OCI-LY7 (cell line): Measurements from ENCODE around the gene ZNF423. TPM values are rescaled to one million over a fixed set of nuclear protein-coding genes. Genes with fewer than 3 reads are reported as not detected.

ENCODE experiments used
- BruUV-seq: library from RNA; stranded (reverse); fragments of 400-500 nt; replicated peaks from 2 replicates; lab custom pipeline; 2021; lab: Mats Ljungman, UMichigan
- CTCF ChIA-PET: fragments of 300-600 bp; sonication (Branson Sonifier 250); formaldehyde crosslinking; loops from one replicate; lab custom pipeline; 2022; ENCODE audit warnings: antibody characterized with exemption; ENCODE audit not compliant: unreplicated experiment; lab: Charles Lee
- POLR2A ChIA-PET: fragments of 300-600 bp; sonication (Branson Sonifier 250); formaldehyde crosslinking; loops from one replicate; lab custom pipeline; 2022; ENCODE audit warnings: antibody characterized with exemption; lab: Charles Lee
- DNase-seq: peaks from one replicate; pipeline ENCODE4 v3.0.0-alpha.2; 2015; ENCODE audit warnings: low spot score
- H2AFZ ChIP-seq: fragments of 200-600 bp; sonication (generic), shearing (Covaris generic); 2 replicates; pipeline ENCODE4 v1.6.1; 2014; ENCODE audit warnings: mild to moderate bottlenecking, antibody characterized with exemption, low read length, moderate library complexity
- H3K27ac ChIP-seq: fragments of 200-600 bp; sonication (generic); 2 replicates; pipeline ENCODE4 v1.5.1; 2014; ENCODE audit warnings: mixed run types, low read depth, mild to moderate bottlenecking, moderate library complexity, low read length, inconsistent platforms; ENCODE audit not compliant: poor library complexity, severe bottlenecking
- H3K36me3 ChIP-seq: fragments of 200-600 bp; sonication (generic); 2 replicates; pipeline ENCODE4 v1.6.1; 2014; ENCODE audit warnings: mild to moderate bottlenecking, antibody characterized with exemption, low read length, moderate library complexity, mixed read lengths; ENCODE audit not compliant: insufficient read depth
- H3K4me1 ChIP-seq: fragments of 200-600 bp; sonication (generic); 2 replicates; pipeline ENCODE4 v1.5.1; 2014; ENCODE audit warnings: mild to moderate bottlenecking, low read length; ENCODE audit not compliant: insufficient read depth, poor library complexity, severe bottlenecking
- H3K4me2 ChIP-seq: fragments of 200-600 bp; sonication (generic); 2 replicates; pipeline ENCODE4 v1.6.1; 2014; ENCODE audit warnings: mild to moderate bottlenecking, low read length
- H3K4me3 ChIP-seq: fragments of 200-600 bp; sonication (generic); 2 replicates; pipeline ENCODE4 v1.5.1; 2014; ENCODE audit warnings: mild to moderate bottlenecking, low read depth, low read length; ENCODE audit not compliant: poor library complexity, severe bottlenecking
- H3K79me2 ChIP-seq: fragments of 200-600 bp; sonication (generic); 2 replicates; pipeline ENCODE4 v1.6.1; 2016; ENCODE audit warnings: low read depth, mild to moderate bottlenecking, low read length, moderate library complexity, mixed read lengths; ENCODE audit not compliant: insufficient read depth
- H3K9me2 ChIP-seq: fragments of 200-600 bp; sonication (generic); 2 replicates; pipeline ENCODE4 v1.6.1; 2016; ENCODE audit warnings: mild to moderate bottlenecking, low read length, mixed read lengths; ENCODE audit not compliant: insufficient read depth
- H3K9me3 ChIP-seq: fragments of 200-600 bp; sonication (generic); 2 replicates; pipeline ENCODE4 v1.6.1; 2014; ENCODE audit warnings: mild to moderate bottlenecking, mixed run types, low read length, mixed read lengths
- H4K20me1 ChIP-seq: fragments of 200-600 bp; sonication (generic); 2 replicates; pipeline ENCODE4 v1.6.1; 2014; ENCODE audit warnings: mild to moderate bottlenecking, antibody characterized with exemption, low read length, moderate library complexity, mixed read lengths; ENCODE audit not compliant: insufficient read depth
- EZH2phosphoT487 ChIP-seq: fragments of 200-600 bp; sonication (generic); IDR thresholded peaks from 2 replicates; pipeline ENCODE4 v1.6.1; 2018; ENCODE audit warnings: low read depth, borderline replicate concordance, mild to moderate bottlenecking, mixed run types, antibody characterized with exemption, low read length, moderate library complexity, mixed read lengths
- intact Hi-C: fragments of 100-400 bp; cut with micrococcal nuclease; formaldehyde crosslinking; loops from one replicate; pipeline ENCODE4 v1.10.0; 2022; ENCODE audit not compliant: unreplicated experiment
- total RNA-seq, 2 experiments: library from RNA; depleted of rRNA in 1 of 2; stranded (reverse); fragments of >200 nt in 1 of 2; shearing (Covaris generic) in 1 of 2; gene quantifications; 2 replicates each; pipeline ENCODE4 v1.2.3, GENCODE V29; 2014 to 2022
- TF ChIP-seq, protein P1 (sequence below): fragments of 200-600 bp; sonication (generic); conservative IDR thresholded peaks from 2 replicates; pipeline ENCODE4 v1.5.1; 2014; ENCODE audit warnings: mild to moderate bottlenecking, antibody characterized with exemption, low read length, moderate library complexity, mixed read lengths

The ZNF423 gene
- total RNA-seq, 2 experiments from 2014 or later: 0.09 to 0.13 TPM

DNA sequence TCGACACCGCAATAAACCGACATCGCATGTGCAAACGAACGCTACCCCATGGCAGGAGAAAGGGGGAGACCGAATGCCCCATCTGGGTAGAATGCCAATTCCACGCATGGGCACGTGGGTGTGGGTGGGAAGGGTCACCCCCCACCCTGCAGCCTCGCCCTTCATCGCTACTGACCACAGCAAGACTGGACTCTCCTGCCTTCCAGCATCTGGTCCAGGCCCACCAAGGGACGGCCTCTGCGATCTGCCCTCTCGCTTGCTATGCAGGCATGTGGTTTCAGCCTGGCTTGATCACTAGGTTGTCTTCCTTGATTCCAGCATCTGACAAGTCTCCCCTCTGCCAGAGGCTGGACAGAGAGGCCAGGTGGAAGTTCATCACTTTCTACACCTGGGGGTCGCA is 323.0 kb downstream of the ZNF423 start:
- H4K20me1 ChIP-seq: no peaks in the 10 kb centered on the region
- no peak for DNase-seq
- TF ChIP-seq EZH2phosphoT487: no peak
- TF ChIP-seq, protein P1, sequence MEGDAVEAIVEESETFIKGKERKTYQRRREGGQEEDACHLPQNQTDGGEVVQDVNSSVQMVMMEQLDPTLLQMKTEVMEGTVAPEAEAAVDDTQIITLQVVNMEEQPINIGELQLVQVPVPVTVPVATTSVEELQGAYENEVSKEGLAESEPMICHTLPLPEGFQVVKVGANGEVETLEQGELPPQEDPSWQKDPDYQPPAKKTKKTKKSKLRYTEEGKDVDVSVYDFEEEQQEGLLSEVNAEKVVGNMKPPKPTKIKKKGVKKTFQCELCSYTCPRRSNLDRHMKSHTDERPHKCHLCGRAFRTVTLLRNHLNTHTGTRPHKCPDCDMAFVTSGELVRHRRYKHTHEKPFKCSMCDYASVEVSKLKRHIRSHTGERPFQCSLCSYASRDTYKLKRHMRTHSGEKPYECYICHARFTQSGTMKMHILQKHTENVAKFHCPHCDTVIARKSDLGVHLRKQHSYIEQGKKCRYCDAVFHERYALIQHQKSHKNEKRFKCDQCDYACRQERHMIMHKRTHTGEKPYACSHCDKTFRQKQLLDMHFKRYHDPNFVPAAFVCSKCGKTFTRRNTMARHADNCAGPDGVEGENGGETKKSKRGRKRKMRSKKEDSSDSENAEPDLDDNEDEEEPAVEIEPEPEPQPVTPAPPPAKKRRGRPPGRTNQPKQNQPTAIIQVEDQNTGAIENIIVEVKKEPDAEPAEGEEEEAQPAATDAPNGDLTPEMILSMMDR: no peak
- intact Hi-C loops: no loop called here
- H3K36me3 ChIP-seq: no peaks in the 10 kb centered on the region
- peaks cover 16% of the 10 kb centered on the region for H3K4me1 ChIP-seq
- no peak overlapping the region for H3K4me3 ChIP-seq
- no TSS peak for BruUV-seq
- ChIA-PET CTCF (no interaction called here), POLR2A (no interaction called here)
- no peak overlapping the region for H3K4me2 ChIP-seq
- H3K27ac ChIP-seq: no peak overlapping the region
- H2AFZ ChIP-seq: no peak overlapping the region
- no peaks in the 10 kb centered on the region for H3K9me2 ChIP-seq
- no peaks in the 10 kb centered on the region for H3K79me2 ChIP-seq
- H3K9me3 ChIP-seq: no peaks in the 10 kb centered on the region

DNA sequence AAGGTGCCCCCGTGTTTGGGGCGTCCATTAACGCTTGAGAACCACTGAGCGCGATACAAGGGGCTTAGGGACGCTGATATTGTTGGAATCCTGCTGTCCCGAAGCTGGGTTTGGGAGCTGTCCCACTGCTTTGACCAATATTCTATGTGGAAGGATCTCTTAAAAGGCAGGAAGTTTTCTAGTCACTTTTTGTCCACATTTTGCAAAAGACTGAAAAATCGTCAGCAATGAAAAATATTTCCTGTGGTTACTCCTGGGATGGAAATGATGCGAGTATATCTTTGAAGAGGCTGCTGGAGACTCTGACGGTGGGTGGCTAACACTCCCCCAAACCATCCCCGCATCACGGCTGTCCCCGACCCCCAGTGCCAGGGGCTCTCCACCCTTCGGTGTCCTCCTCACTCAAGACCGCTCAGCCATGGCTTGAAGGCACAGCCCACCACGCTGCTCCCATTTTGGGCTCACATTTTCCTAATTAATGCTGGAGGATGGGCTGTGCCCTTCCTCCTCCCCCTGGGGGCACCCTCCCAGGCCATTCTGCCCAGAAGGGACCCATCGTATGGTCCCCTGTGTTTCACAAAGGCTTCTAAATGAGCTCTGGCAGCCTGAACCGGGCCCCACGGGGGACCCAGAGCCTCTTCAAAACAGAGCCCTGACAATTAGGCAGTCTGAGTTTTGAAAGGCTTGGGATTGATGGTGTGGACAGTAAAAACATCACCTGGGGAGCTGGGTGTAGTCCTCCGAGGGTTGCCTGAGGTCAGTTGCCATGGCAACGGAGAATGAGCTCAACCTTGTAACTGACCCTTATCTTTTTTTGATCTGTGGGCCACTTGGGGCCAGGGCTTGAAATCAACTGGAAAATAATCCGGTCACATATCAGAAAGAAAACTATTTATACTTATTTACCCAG is 323.7 kb downstream of the ZNF423 start:
- no peak overlapping the region for H3K4me2 ChIP-seq
- no peak for DNase-seq
- ChIA-PET POLR2A (no interaction called here), CTCF (no interaction called here)
- H2AFZ ChIP-seq: no peak overlapping the region
- intact Hi-C loops: no loop called here
- no peak overlapping the region for H3K27ac ChIP-seq
- no peaks in the 10 kb centered on the region for H3K9me2 ChIP-seq
- H3K4me1 ChIP-seq: peaks cover 16% of the 10 kb centered on the region
- H4K20me1 ChIP-seq: no peaks in the 10 kb centered on the region
- no peaks in the 10 kb centered on the region for H3K79me2 ChIP-seq
- BruUV-seq: no TSS peak
- no peaks in the 10 kb centered on the region for H3K9me3 ChIP-seq
- TF ChIP-seq EZH2phosphoT487: no peak
- TF ChIP-seq, protein P1: no peak
- H3K4me3 ChIP-seq: no peak overlapping the region
- H3K36me3 ChIP-seq: no peaks in the 10 kb centered on the region

DNA sequence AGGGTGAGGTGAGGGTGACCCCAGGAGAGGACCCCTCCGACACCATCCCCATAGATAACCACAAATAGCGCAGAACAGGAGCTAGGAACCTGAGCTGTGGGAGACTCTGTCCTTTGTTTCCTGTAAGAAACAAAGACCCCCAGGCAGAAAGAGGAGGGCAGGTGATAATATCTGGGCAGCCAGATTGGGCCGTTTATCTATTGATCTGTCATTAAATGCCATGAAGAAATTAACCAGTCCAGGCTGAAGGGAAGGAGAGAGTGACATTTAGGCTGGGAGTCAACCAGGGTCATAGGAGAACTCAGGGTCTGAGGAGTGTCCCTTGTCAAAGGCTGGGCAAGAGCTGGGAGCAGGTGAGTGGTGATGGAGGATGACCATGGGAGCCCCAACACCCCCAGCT is 324.5 kb downstream of the ZNF423 start:
- no peak overlapping the region for H2AFZ ChIP-seq
- H3K4me2 ChIP-seq: no peak overlapping the region
- no peaks in the 10 kb centered on the region for H3K79me2 ChIP-seq
- H4K20me1 ChIP-seq: no peaks in the 10 kb centered on the region
- H3K4me1 ChIP-seq: peaks cover 16% of the 10 kb centered on the region
- POLR2A ChIA-PET: no interaction called here
- no peak for DNase-seq
- no peaks in the 10 kb centered on the region for H3K36me3 ChIP-seq
- BruUV-seq: no TSS peak
- H3K9me3 ChIP-seq: no peaks in the 10 kb centered on the region
- intact Hi-C loops: no loop called here
- H3K4me3 ChIP-seq: no peak overlapping the region
- TF ChIP-seq EZH2phosphoT487: no peak
- TF ChIP-seq, protein P1: no peak
- CTCF ChIA-PET: no interaction called here
- H3K9me2 ChIP-seq: no peaks in the 10 kb centered on the region
- H3K27ac ChIP-seq: no peak overlapping the region
